ENCODE data around the gene PHACTR1.

PHACTR1 gene

GRCh38 chr6:12841619-12842018 lies 125.1 kb downstream of the PHACTR1 start:
- Histone ChIP-seq H3K27ac (ENCODE audit: insufficient read depth, low read length, poor library complexity, severe bottlenecking) (no peak overlapping the region), H3K4me1 (ENCODE audit: control insufficient read depth, insufficient read depth, low read length, poor library complexity, severe bottlenecking) (no peaks in the 10 kb centered on the region), H3K27me3 (replicated peaks; ENCODE audit: control insufficient read depth, insufficient read depth, low read length, poor library complexity, severe bottlenecking) (no peaks in the 10 kb centered on the region), H3K9me3 (ENCODE audit: control insufficient read depth, low read length) (no peaks in the 10 kb centered on the region), H3K4me3 (ENCODE audit: insufficient read depth, low read depth, low read length, poor library complexity, severe bottlenecking) (no peak overlapping the region), H3K36me3 (ENCODE audit: control insufficient read depth, insufficient read depth, low read length) (no peaks in the 10 kb centered on the region)
- DNase-seq: no peak

DNA sequence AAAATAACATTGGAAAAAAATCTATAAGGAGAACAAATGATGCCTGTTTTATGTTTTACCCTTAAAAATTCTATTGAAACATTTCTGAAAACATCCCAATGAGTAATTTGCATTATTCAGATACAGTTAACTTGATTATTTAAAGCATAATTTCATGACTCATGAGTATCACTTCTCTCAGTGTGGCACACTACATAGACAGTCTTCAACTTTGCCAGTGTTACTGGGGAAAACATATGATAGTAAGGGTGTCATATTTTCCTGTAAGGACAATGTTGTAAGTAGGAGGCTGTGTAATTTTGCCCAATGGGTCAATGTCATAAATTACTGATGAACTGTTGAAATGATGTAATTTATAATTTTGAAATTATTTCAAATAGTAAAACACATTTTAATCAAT lies 125.5 kb downstream of the PHACTR1 start:
- H3K4me1 ChIP-seq (ENCODE audit: control insufficient read depth, insufficient read depth, low read length, poor library complexity, severe bottlenecking): no peaks in the 10 kb centered on the region
- no peaks in the 10 kb centered on the region for H3K36me3 ChIP-seq (ENCODE audit: control insufficient read depth, insufficient read depth, low read length)
- DNase-seq: no peak
- H3K4me3 ChIP-seq (ENCODE audit: insufficient read depth, low read depth, low read length, poor library complexity, severe bottlenecking): no peak overlapping the region
- no peaks in the 10 kb centered on the region for H3K9me3 ChIP-seq (ENCODE audit: control insufficient read depth, low read length)
- no peak overlapping the region for H3K27ac ChIP-seq (ENCODE audit: insufficient read depth, low read length, poor library complexity, severe bottlenecking)
- no peaks in the 10 kb centered on the region for H3K27me3 ChIP-seq (replicated peaks; ENCODE audit: control insufficient read depth, insufficient read depth, low read length, poor library complexity, severe bottlenecking)

- Histone ChIP-seq H3K36me3 (ENCODE audit: control insufficient read depth, insufficient read depth, low read length) (no peaks in the 10 kb centered on the region), H3K4me3 (ENCODE audit: insufficient read depth, low read depth, low read length, poor library complexity, severe bottlenecking) (no peak overlapping the region), H3K4me1 (ENCODE audit: control insufficient read depth, insufficient read depth, low read length, poor library complexity, severe bottlenecking) (no peaks in the 10 kb centered on the region), H3K27ac (ENCODE audit: insufficient read depth, low read length, poor library complexity, severe bottlenecking) (no peak overlapping the region), H3K27me3 (replicated peaks; ENCODE audit: control insufficient read depth, insufficient read depth, low read length, poor library complexity, severe bottlenecking) (no peaks in the 10 kb centered on the region), H3K9me3 (ENCODE audit: control insufficient read depth, low read length) (no peaks in the 10 kb centered on the region)
- DNase-seq: no peak
Observed at GRCh38 chr6:12842658-12843057, 126.1 kb downstream of the PHACTR1 start.

DNA sequence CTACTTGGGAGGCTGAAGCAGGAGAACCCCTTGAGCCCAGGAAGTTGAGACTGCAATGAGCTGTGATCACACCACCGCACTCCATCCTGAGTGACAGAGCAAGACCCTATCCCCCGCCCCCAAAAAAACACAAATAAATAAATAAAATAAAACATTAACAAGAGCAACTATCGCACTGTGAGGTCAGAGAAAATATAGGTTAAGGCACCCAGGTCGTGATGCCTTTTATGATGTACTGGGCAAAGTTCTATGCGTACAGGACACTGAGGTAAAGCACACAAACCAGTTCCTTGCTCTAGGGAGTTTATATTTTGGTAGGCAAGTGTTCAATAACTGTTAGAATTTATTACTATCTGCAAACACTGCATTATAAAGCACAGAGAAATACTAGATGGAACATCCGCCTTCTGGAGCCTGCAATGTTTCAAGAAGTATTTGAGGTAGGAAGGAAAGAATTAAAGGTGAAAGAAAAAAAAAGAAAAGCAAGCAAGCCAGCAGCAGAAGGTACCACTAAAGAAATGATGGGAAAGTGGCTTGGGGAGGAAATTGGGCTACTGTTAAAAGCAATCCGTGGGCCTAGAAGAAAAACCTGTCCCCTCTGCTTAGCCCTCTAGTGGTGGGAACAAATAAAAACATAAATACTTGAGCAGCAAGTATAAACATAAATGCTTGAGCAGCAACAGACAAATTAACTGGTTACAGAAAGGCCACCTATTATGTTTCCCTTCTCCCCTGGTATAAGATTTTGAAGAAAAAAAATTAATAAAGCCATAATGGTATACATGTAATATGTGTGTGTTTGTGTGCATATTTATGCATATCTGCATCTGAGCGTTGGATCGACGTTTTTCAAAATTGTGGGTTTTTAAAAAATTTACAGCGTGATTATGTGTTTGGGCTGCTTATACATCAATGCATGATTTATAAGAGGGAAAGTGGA lies 128.0 kb downstream of the PHACTR1 start:
- Histone ChIP-seq H3K4me1 (ENCODE audit: control insufficient read depth, insufficient read depth, low read length, poor library complexity, severe bottlenecking) (no peaks in the 10 kb centered on the region), H3K27me3 (replicated peaks; ENCODE audit: control insufficient read depth, insufficient read depth, low read length, poor library complexity, severe bottlenecking) (no peaks in the 10 kb centered on the region), H3K36me3 (ENCODE audit: control insufficient read depth, insufficient read depth, low read length) (no peaks in the 10 kb centered on the region), H3K9me3 (ENCODE audit: control insufficient read depth, low read length) (no peaks in the 10 kb centered on the region), H3K4me3 (ENCODE audit: insufficient read depth, low read depth, low read length, poor library complexity, severe bottlenecking) (no peak overlapping the region), H3K27ac (ENCODE audit: insufficient read depth, low read length, poor library complexity, severe bottlenecking) (no peak overlapping the region)
- no peak for DNase-seq

DNA sequence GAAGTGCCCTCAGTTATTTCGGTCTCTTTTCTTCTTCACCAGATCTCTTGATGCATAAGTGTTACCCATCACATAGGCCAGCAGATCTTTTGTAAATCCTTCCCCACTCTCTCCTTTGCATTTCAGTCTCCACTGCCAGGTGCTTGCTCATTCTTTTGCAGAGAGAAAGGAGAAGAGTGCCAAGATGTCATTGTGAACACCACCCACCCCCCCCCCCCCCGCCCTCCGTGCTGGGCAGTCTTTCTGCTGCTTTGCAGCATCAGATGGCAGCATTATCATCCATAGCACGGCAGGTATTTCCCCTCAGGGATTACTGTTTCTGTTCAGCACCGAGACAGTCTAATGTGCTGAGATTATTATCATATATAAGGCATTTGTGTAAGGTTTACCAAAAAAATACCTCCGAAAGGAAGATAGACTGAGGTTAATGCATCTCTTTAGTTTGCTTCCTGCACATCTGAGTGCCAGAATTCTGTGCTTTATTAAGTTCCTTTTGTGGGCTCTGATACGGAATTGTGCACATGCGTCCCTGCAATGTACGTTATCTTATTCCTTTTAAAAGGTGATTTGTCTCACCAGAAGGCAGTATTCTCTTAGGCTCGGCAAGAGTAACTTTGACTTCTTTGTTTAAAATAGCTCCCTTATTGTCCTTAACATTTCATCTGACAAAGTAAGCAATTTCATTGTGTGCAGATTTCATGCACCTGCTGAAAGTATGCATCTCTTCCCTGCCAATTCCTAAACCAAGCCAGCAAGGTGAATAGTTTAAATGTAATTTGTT lies 128.8 kb downstream of the PHACTR1 start:
- H3K4me1 ChIP-seq (ENCODE audit: control insufficient read depth, insufficient read depth, low read length, poor library complexity, severe bottlenecking): no peaks in the 10 kb centered on the region
- no peak overlapping the region for H3K27ac ChIP-seq (ENCODE audit: insufficient read depth, low read length, poor library complexity, severe bottlenecking)
- H3K9me3 ChIP-seq (ENCODE audit: control insufficient read depth, low read length): no peaks in the 10 kb centered on the region
- H3K4me3 ChIP-seq (ENCODE audit: insufficient read depth, low read depth, low read length, poor library complexity, severe bottlenecking): no peak overlapping the region
- no peaks in the 10 kb centered on the region for H3K27me3 ChIP-seq (replicated peaks; ENCODE audit: control insufficient read depth, insufficient read depth, low read length, poor library complexity, severe bottlenecking)
- DNase-seq: no peak
- no peaks in the 10 kb centered on the region for H3K36me3 ChIP-seq (ENCODE audit: control insufficient read depth, insufficient read depth, low read length)

- H3K9me3 ChIP-seq (ENCODE audit: control insufficient read depth, low read length): no peaks in the 10 kb centered on the region
- DNase-seq: no peak
- no peak overlapping the region for H3K4me3 ChIP-seq (ENCODE audit: insufficient read depth, low read depth, low read length, poor library complexity, severe bottlenecking)
- no peaks in the 10 kb centered on the region for H3K4me1 ChIP-seq (ENCODE audit: control insufficient read depth, insufficient read depth, low read length, poor library complexity, severe bottlenecking)
- H3K36me3 ChIP-seq (ENCODE audit: control insufficient read depth, insufficient read depth, low read length): no peaks in the 10 kb centered on the region
- no peak overlapping the region for H3K27ac ChIP-seq (ENCODE audit: insufficient read depth, low read length, poor library complexity, severe bottlenecking)
- H3K27me3 ChIP-seq (replicated peaks; ENCODE audit: control insufficient read depth, insufficient read depth, low read length, poor library complexity, severe bottlenecking): no peaks in the 10 kb centered on the region
Observed at GRCh38 chr6:12848964-12849808, 132.6 kb downstream of the PHACTR1 start.

GRCh38 chr6:12849809-12850198 lies 133.2 kb downstream of the PHACTR1 start:
- Histone ChIP-seq H3K4me3 (ENCODE audit: insufficient read depth, low read depth, low read length, poor library complexity, severe bottlenecking) (no peak overlapping the region), H3K4me1 (ENCODE audit: control insufficient read depth, insufficient read depth, low read length, poor library complexity, severe bottlenecking) (no peaks in the 10 kb centered on the region), H3K9me3 (ENCODE audit: control insufficient read depth, low read length) (no peaks in the 10 kb centered on the region), H3K27me3 (replicated peaks; ENCODE audit: control insufficient read depth, insufficient read depth, low read length, poor library complexity, severe bottlenecking) (no peaks in the 10 kb centered on the region), H3K36me3 (ENCODE audit: control insufficient read depth, insufficient read depth, low read length) (no peaks in the 10 kb centered on the region), H3K27ac (ENCODE audit: insufficient read depth, low read length, poor library complexity, severe bottlenecking) (no peak overlapping the region)
- DNase-seq: no peak

DNA sequence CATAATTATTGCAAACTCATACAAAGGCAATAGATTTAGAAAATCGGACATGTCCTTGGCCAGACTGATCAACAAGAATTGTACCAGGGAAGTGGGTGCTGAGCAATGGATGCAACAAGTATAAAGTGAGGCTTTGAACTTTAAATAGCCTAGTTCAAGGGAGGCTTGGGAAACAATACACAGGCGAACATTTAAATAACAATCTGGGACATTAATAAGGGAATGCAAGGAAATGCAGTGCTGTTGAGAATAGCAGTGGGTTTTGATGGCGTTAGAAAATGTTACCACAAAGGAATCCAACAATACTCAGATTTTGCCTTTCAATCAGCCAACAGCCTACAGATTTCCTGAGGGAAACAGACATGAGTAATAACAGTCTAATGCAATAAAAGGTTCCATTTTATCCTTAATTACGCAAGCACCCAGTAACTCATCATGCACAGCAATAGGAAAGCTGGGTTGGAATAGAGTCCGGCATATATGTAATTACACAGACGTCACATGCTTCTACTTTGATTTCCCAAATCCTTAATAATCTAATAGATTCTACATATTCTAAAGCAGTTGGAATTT lies 134.6 kb downstream of the PHACTR1 start:
- H3K27ac ChIP-seq (ENCODE audit: insufficient read depth, low read length, poor library complexity, severe bottlenecking): no peak overlapping the region
- no peaks in the 10 kb centered on the region for H3K9me3 ChIP-seq (ENCODE audit: control insufficient read depth, low read length)
- H3K4me1 ChIP-seq (ENCODE audit: control insufficient read depth, insufficient read depth, low read length, poor library complexity, severe bottlenecking): no peaks in the 10 kb centered on the region
- no peaks in the 10 kb centered on the region for H3K27me3 ChIP-seq (replicated peaks; ENCODE audit: control insufficient read depth, insufficient read depth, low read length, poor library complexity, severe bottlenecking)
- no peaks in the 10 kb centered on the region for H3K36me3 ChIP-seq (ENCODE audit: control insufficient read depth, insufficient read depth, low read length)
- no peak overlapping the region for H3K4me3 ChIP-seq (ENCODE audit: insufficient read depth, low read depth, low read length, poor library complexity, severe bottlenecking)
- DNase-seq: no peak

GRCh38 chr6:12861603-12862002 lies 145.0 kb downstream of the PHACTR1 start:
- no peak overlapping the region for H3K27ac ChIP-seq (ENCODE audit: insufficient read depth, low read length, poor library complexity, severe bottlenecking)
- no peak for DNase-seq
- no peaks in the 10 kb centered on the region for H3K36me3 ChIP-seq (ENCODE audit: control insufficient read depth, insufficient read depth, low read length)
- H3K27me3 ChIP-seq (replicated peaks; ENCODE audit: control insufficient read depth, insufficient read depth, low read length, poor library complexity, severe bottlenecking): no peaks in the 10 kb centered on the region
- H3K4me3 ChIP-seq (ENCODE audit: insufficient read depth, low read depth, low read length, poor library complexity, severe bottlenecking): no peak overlapping the region
- no peaks in the 10 kb centered on the region for H3K9me3 ChIP-seq (ENCODE audit: control insufficient read depth, low read length)
- no peaks in the 10 kb centered on the region for H3K4me1 ChIP-seq (ENCODE audit: control insufficient read depth, insufficient read depth, low read length, poor library complexity, severe bottlenecking)
